Adrenal gland (tissue), 12 donors: ENCODE data around the gene DNAJC8. TPM values are rescaled to one million over a fixed set of nuclear protein-coding genes. Genes with fewer than 3 reads are reported as not detected.
A peak's percentile ranks its signal among the peaks of the same experiment; 100 is the strongest.

Source experiments
- DNase-seq, 7 donors: peaks; one replicate each; pipeline ENCODE4 v3.0.0-alpha.2; 2019 to 2020
- H3K27ac ChIP-seq, 5 donors: fragments of 200-600 bp; sonication (generic) in 4 of 5; 1 replicate in 3 of 5; 2 replicates in 2 of 5; pipeline versions ENCODE4 v1.5.1 to v1.8.0; 2016 to 2020; ENCODE audit warnings: mild to moderate bottlenecking in 1 of 5
- H3K27me3 ChIP-seq: fragments of 200-600 bp; 2 replicates; pipeline ENCODE4 v1.8.0; 2021
- H3K36me3 ChIP-seq, 2 donors: fragments of 200-600 bp; replicated peaks in 1 of 2; 1 replicate in 1 of 2; 2 replicates in 1 of 2; pipeline versions ENCODE4 v1.5.1 to v1.8.0; 2018 to 2022
- H3K4me1 ChIP-seq, 2 donors: fragments of 200-600 bp; replicated peaks in 1 of 2; 1 replicate in 1 of 2; 2 replicates in 1 of 2; pipeline versions ENCODE4 v1.5.1 to v1.8.0; 2018 to 2021
- H3K4me3 ChIP-seq, 4 donors: fragments of 200-600 bp; sonication (generic) in 3 of 4; one replicate each; pipeline ENCODE4 v1.5.1; 2016 to 2018
- H3K9me3 ChIP-seq, 3 donors: fragments of 200-600 bp; sonication (generic) in 1 of 3; replicated peaks in 1 of 3; 1 replicate in 2 of 3; 2 replicates in 1 of 3; pipeline versions ENCODE4 v1.5.1 to v1.8.0; 2016 to 2021
- POLR2A ChIP-seq, 2 donors: fragments of 450-650 bp; IDR thresholded peaks; one replicate each; pipeline ENCODE4 v1.6.1; 2017; ENCODE audit warnings: antibody characterized with exemption in 2 of 2, mild to moderate bottlenecking in 2 of 2, moderate library complexity in 1 of 2
- WGBS, 4 donors: extraction: QIAGEN DNeasy Blood & Tissue Kit in 2 of 4; methylation state at CpG; one replicate each; pipeline versions ENCODE4 v1.1.5 to v1.1.7; 2013 to 2017; 5-methylcytosine and 5-hydroxymethylcytosine counted together
- intact Hi-C, 2 donors: fragments of 100-400 bp; cut with DNase I; formaldehyde crosslinking; loops; one replicate each; pipeline versions ENCODE4 v1.14.1 to v1.15.0; 2022 to 2023
- polyA plus RNA-seq, 3 donors: library from polyadenylated mRNA; stranded (reverse); fragments of 200-250 nt in 2 of 3; fragments of 350-450 nt in 1 of 3; fragmentation: Illumina TruSeq in 1 of 3; extraction: RNeasy Lipid Tissue Mini Kit (QIAGEN cat#74804) in 1 of 3; gene quantifications; one replicate each; pipeline ENCODE4 v1.2.3, GENCODE V29; 2013 to 2014
- total RNA-seq, 9 donors: library from RNA; depleted of rRNA in 4 of 9; stranded (reverse); fragments of >200 nt in 4 of 9; fragments of 120-200 nt in 1 of 9; fragmentation: NEBNext Ultra II Directional in 1 of 9; extraction: Animal tissue kit (Norgen Biotek cat#: 25700) in 1 of 9; gene quantifications; one replicate each; pipeline versions ENCODE4 v1.1.0 to v1.2.4, GENCODE V29; 2013 to 2023
- TF ChIP-seq, protein P1 (sequence below), 6 experiments: fragments of 450-650 bp in 4 of 6; fragments of 200-600 bp in 2 of 6; sonication (generic) in 1 of 6; IDR thresholded peaks; 1 replicate in 5 of 6; 2 replicates in 1 of 6; pipeline versions ENCODE4 v1.5.1 to v1.8.0; 2016 to 2021; ENCODE audit warnings: antibody characterized with exemption in 6 of 6, mild to moderate bottlenecking in 2 of 6, moderate library complexity in 1 of 6
- donor health status: healthy with polysubstance abuse.
- donor health status: Bipolar disorder and iron deficiency.
- donor health status: DM: yes; HTN: yes; CAD: no.
- donor health status: DM: no; HTN: no; CAD: no.
- donor health status: DM: no; HTN: no; CAD: no.
- donor health status: DM: yes; HTN: yes; CAD: no.

Gene DNAJC8
- total and polyA plus RNA-seq, 12 donors, result 45.7 to 150 (median 66.9) TPM

DNA sequence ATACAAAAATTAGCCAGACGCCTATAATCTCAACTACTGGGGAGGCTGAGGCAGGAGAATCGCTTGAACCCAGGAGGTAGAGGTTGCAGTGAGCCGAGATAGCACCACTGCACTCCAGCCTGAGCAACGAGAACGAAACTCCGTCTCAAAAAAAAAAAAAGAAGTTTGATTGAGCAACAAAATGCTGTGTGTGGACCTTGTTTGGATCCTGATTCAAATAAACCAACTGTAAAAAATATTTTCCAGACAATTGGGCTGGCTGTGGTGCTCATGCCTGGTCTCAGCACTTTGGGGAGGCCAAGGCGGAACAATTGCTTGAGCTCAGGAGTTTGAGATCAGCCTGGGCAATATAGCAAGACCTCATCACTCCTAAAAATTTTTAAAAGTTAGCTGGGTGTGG is 73.1 kb downstream of the DNAJC8 start:
- H3K4me1 ChIP-seq, result peaks cover 4 to 5% of the 10 kb centered on the region in 2 donors
- 77 to 86% (median 82%) methylated on average over 7 of the region's 7 CpGs for WGBS, 4 donors
- no peaks in the 10 kb centered on the region for H3K9me3 ChIP-seq

DNA sequence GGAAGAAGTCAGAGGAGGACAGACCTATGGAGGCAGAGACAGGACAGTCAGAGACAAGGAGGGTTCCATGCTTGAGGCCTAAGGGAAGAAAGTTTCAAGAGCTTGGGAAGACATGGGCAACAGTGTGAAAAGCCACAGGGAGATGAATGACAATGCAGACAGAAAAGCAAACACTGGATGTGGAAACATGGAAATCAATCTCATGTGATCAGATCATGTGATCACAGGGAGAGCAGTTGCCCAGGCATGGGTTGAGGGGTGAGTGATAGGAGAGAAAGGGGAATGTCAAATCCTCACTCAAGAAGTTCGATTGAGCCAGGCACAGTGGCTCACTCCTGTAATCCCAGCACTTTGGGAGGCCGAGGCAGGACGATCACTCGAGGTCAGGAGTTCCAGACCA is 73.6 kb downstream of the DNAJC8 start:
- H3K36me3 ChIP-seq, result no peaks in the 10 kb centered on the region
- no peaks in the 10 kb centered on the region for H3K9me3 ChIP-seq
- TF ChIP-seq POLR2A (IDR thresholded peaks at IDR 0.05), result no peak
- TF ChIP-seq, protein P1, sequence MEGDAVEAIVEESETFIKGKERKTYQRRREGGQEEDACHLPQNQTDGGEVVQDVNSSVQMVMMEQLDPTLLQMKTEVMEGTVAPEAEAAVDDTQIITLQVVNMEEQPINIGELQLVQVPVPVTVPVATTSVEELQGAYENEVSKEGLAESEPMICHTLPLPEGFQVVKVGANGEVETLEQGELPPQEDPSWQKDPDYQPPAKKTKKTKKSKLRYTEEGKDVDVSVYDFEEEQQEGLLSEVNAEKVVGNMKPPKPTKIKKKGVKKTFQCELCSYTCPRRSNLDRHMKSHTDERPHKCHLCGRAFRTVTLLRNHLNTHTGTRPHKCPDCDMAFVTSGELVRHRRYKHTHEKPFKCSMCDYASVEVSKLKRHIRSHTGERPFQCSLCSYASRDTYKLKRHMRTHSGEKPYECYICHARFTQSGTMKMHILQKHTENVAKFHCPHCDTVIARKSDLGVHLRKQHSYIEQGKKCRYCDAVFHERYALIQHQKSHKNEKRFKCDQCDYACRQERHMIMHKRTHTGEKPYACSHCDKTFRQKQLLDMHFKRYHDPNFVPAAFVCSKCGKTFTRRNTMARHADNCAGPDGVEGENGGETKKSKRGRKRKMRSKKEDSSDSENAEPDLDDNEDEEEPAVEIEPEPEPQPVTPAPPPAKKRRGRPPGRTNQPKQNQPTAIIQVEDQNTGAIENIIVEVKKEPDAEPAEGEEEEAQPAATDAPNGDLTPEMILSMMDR (IDR thresholded peaks at IDR 0.05), result no peak
- H3K4me3 ChIP-seq, result no peak overlapping the region
- no peaks in the 10 kb centered on the region for H3K27me3 ChIP-seq
- intact Hi-C loops, result no loop called here
- no peak for DNase-seq
- H3K27ac ChIP-seq, result peak overlapping the region in 2 of 5 donors; percentile 29 to 72
- peaks cover 4 to 5% of the 10 kb centered on the region in 2 donors for H3K4me1 ChIP-seq
- WGBS, 4 donors, result 74 to 92% (median 85%) methylated on average over 4 of the region's 4 CpGs

More for the DNA sequence above, 73.1 kb downstream of the DNAJC8 start:
- H3K27me3 ChIP-seq, result no peaks in the 10 kb centered on the region
- DNase-seq, result no peak
- H3K4me3 ChIP-seq, result no peak overlapping the region
- TF ChIP-seq POLR2A (IDR thresholded peaks at IDR 0.05), result no peak
- TF ChIP-seq, protein P1 (IDR thresholded peaks at IDR 0.05), result no peak
- H3K27ac ChIP-seq, result peak overlapping the region in 2 of 5 donors; percentile 40 to 72
- intact Hi-C loops, result no loop called here
- H3K36me3 ChIP-seq, result no peaks in the 10 kb centered on the region

DNA sequence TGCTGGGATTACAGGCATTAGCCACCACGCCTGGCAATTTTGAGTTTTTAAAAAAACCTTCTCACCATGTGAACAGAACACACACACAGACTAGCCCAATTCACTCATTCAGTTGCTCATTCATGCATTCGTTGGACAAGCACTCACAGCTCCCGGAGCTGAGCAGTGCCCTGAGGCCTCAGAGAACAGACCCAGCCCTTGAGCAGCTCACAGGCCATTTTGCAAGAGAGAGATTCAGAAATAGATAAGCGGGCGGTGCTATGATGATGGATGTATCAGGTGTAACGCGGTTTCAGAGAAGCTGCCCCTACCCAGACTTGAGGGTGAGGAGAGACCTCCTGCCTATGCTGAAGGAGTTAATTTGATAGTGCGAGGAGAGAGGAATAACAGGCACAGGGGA is 74.9 kb downstream of the DNAJC8 start:
- H3K4me3 ChIP-seq, result no peak overlapping the region
- TF ChIP-seq, protein P1 (IDR thresholded peaks at IDR 0.05), result no peak
- TF ChIP-seq POLR2A (IDR thresholded peaks at IDR 0.05), result no peak
- no peak overlapping the region for H3K27ac ChIP-seq
- H3K36me3 ChIP-seq, result no peaks in the 10 kb centered on the region
- H3K27me3 ChIP-seq, result no peaks in the 10 kb centered on the region
- peaks cover 4 to 5% of the 10 kb centered on the region in 2 donors for H3K4me1 ChIP-seq
- 86 to 91% (median 87%) methylated on average over 7 to 8 of the region's 8 CpGs for WGBS, 4 donors
- no peak for DNase-seq
- H3K9me3 ChIP-seq, result no peaks in the 10 kb centered on the region
- intact Hi-C loops, result no loop called here

DNA sequence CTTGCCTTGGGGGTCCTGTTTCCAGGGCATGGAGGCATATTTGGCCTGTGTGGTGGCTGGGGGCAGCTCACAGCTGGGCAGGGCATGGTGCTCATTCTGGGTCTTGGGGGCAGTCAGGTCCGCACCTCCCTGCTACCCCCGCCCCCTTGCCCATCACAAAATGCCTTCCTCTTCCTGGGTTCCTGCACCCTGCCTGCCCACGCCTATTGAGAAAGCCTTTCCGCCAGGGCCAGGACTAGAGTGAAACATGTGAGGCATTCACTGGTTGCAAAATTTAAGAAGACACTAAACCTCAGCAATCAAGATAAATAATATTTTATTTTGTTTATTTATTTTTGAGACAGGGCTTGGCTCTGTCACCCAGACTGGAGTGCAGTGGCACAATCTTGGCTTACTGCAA is 76.0 kb downstream of the DNAJC8 start:
- Histone ChIP-seq H3K27ac (peak overlapping the region in 1 of 5 donors; percentile 45), H3K36me3 (no peaks in the 10 kb centered on the region), H3K4me1 (peaks cover 4 to 5% of the 10 kb centered on the region in 2 donors), H3K27me3 (no peaks in the 10 kb centered on the region), H3K4me3 (no peak overlapping the region), H3K9me3 (no peaks in the 10 kb centered on the region)
- DNase-seq, result peak in 5 of 7 donors; percentile 35 to 47 (median 37)
- WGBS, 4 donors, result 58 to 79% (median 69%) methylated on average over 4 of the region's 4 CpGs
- no peak for TF ChIP-seq POLR2A (IDR thresholded peaks at IDR 0.05)
- TF ChIP-seq, protein P1 (IDR thresholded peaks at IDR 0.05), result no peak
- intact Hi-C loops, result no loop called here
